HCT116 (cell line): ENCODE results near the gene NAA80. TPM values are rescaled to one million over a fixed set of nuclear protein-coding genes. Genes with fewer than 3 reads are reported as not detected.

Source experiments
- ATAC-seq: fragments of 200-7000 bp; cut with Tn5 transposase; 2 replicates; pipeline ENCODE4 v1.9.1; 2020; ENCODE audit warnings: mild to moderate bottlenecking, moderate library complexity
- BruUV-seq: library from RNA; stranded (reverse); fragments of 400-500 nt; replicated peaks from 2 replicates; lab custom pipeline; 2021; lab: Mats Ljungman, UMichigan
- CTCF ChIA-PET: fragments of 300-600 bp; sonication (Branson Sonifier 250); formaldehyde crosslinking; loops from one replicate; lab custom pipeline; 2021; ENCODE audit warnings: antibody characterized with exemption; lab: Charles Lee
- POLR2A ChIA-PET: fragments of 300-600, 350-600 bp; sonication (Branson Sonifier 250); formaldehyde crosslinking; loops from one replicate; lab custom pipeline; 2021; ENCODE audit warnings: antibody characterized with exemption; lab: Charles Lee
- RAD21 ChIA-PET, 2 experiments: fragments of 300-600 bp; sonication (Branson Sonifier 250); formaldehyde crosslinking; loops; one replicate each; lab custom pipeline; 2023; ENCODE audit warnings: low total read pairs in 2 of 2; ENCODE audit not compliant: uncharacterized antibody in 2 of 2, unreplicated experiment in 2 of 2, low non-redundant PET in 1 of 2; lab: Charles Lee
- DNase-seq: peaks from one replicate; pipeline ENCODE4 v3.0.0-alpha.2; 2010; ENCODE audit warnings: low read depth, low spot score
- H2AFZ ChIP-seq: fragments of 200-600 bp; shearing (Covaris generic), sonication (generic); 2 replicates; pipeline ENCODE4 v1.6.1; 2017; ENCODE audit warnings: low read depth, mixed run types, mixed read lengths, antibody characterized with exemption, low read length; ENCODE audit not compliant: poor library complexity, severe bottlenecking
- H3K27ac ChIP-seq: 2 replicates; pipeline ENCODE4 v1.5.1; 2012; ENCODE audit warnings: low read depth, low read length
- H3K27me3 ChIP-seq: fragments of 200-600 bp; sonication (generic); 2 replicates; pipeline ENCODE4 v1.6.1; 2016; ENCODE audit warnings: mixed run types, low read length, mixed read lengths; ENCODE audit not compliant: insufficient read depth
- H3K36me3 ChIP-seq, 2 experiments: fragments of 200-500 bp in 1 of 2; fragments of 200-600 bp in 1 of 2; sonication (Bioruptor generic) in 1 of 2; sonication (generic) in 1 of 2; 2 replicates each; pipeline versions ENCODE4 v1.5.1 to v1.6.1; 2014 to 2016; ENCODE audit warnings: low read length in 2 of 2, inconsistent platforms in 1 of 2, mixed read lengths in 1 of 2, mixed run types in 1 of 2; ENCODE audit not compliant: insufficient read depth in 2 of 2, control insufficient read depth in 1 of 2
- H3K4me1 ChIP-seq, 2 experiments: fragments of 200-600 bp in 1 of 2; sonication (generic) in 1 of 2; 2 replicates each; pipeline versions ENCODE4 v1.5.1 to v1.6.1; 2012 to 2017; ENCODE audit warnings: low read length in 2 of 2, inconsistent platforms in 1 of 2, mild to moderate bottlenecking in 1 of 2, mixed read lengths in 1 of 2, mixed run types in 1 of 2, moderate library complexity in 1 of 2; ENCODE audit not compliant: insufficient read depth in 2 of 2, control insufficient read depth in 1 of 2
- H3K4me2 ChIP-seq: fragments of 200-600 bp; sonication (generic); 2 replicates; pipeline ENCODE4 v1.6.1; 2017; ENCODE audit warnings: mixed run types, low read length, mixed read lengths
- H3K4me3 ChIP-seq, 2 experiments: fragments of 200-600 bp in 1 of 2; sonication (generic) in 1 of 2; replicated peaks in 1 of 2; 2 replicates each; pipeline ENCODE4 v1.5.1; 2011 to 2016; ENCODE audit warnings: low read length in 2 of 2, control low read depth in 1 of 2, low read depth in 1 of 2, mild to moderate bottlenecking in 1 of 2, mixed read lengths in 1 of 2, mixed run types in 1 of 2
- H3K79me2 ChIP-seq: fragments of 200-600 bp; sonication (generic); 2 replicates; pipeline ENCODE4 v1.6.1; 2017; ENCODE audit warnings: mild to moderate bottlenecking, mixed run types, low read length, moderate library complexity, mixed read lengths; ENCODE audit not compliant: insufficient read depth
- H3K9ac ChIP-seq: fragments of 200-600 bp; sonication (generic); 2 replicates; pipeline ENCODE4 v1.6.1; 2016; ENCODE audit warnings: low read length, mixed read lengths
- H3K9me2 ChIP-seq: fragments of 200-600 bp; sonication (generic), shearing (Covaris generic); 2 replicates; pipeline ENCODE4 v1.6.1; 2017; ENCODE audit warnings: mixed run types, mild to moderate bottlenecking, moderate library complexity; ENCODE audit not compliant: insufficient read depth
- H3K9me3 ChIP-seq, 2 experiments: fragments of 200-500 bp in 1 of 2; fragments of 200-600 bp in 1 of 2; sonication (Bioruptor generic) in 1 of 2; sonication (generic) in 1 of 2; 2 replicates each; pipeline ENCODE4 v1.6.1; 2014 to 2017; ENCODE audit warnings: low read length in 2 of 2, mixed read lengths in 2 of 2, inconsistent platforms in 1 of 2, low read depth in 1 of 2, mild to moderate bottlenecking in 1 of 2, mixed run types in 1 of 2, moderate library complexity in 1 of 2; ENCODE audit not compliant: control insufficient read depth in 1 of 2, insufficient read depth in 1 of 2
- H4K20me1 ChIP-seq: fragments of 200-600 bp; sonication (generic), shearing (Covaris generic); 2 replicates; pipeline ENCODE4 v1.6.1; 2017; ENCODE audit warnings: mixed run types, mild to moderate bottlenecking, moderate library complexity; ENCODE audit not compliant: insufficient read depth
- CBX3 ChIP-seq: IDR thresholded peaks from 2 replicates; pipeline ENCODE4 v1.6.1; 2012; ENCODE audit warnings: low read depth
- CEBPB ChIP-seq: IDR thresholded peaks from 2 replicates; pipeline ENCODE4 v1.6.1; 2012; ENCODE audit warnings: low read depth
- ELF1 ChIP-seq: IDR thresholded peaks from 2 replicates; pipeline ENCODE4 v1.6.1; 2012; ENCODE audit warnings: low read depth, borderline replicate concordance
- FOSL1 ChIP-seq: IDR thresholded peaks from 2 replicates; pipeline ENCODE4 v1.6.1; 2012; ENCODE audit warnings: low read depth
- JUND ChIP-seq: IDR thresholded peaks from 2 replicates; pipeline ENCODE4 v1.6.1; 2012
- POLR2A ChIP-seq: IDR thresholded peaks from 2 replicates; pipeline ENCODE4 v1.7.0; 2011; ENCODE audit warnings: borderline replicate concordance; ENCODE audit not compliant: insufficient read depth, insufficient read length; ENCODE audit errors: extremely low read depth
- POLR2AphosphoS5 ChIP-seq: IDR thresholded peaks from 2 replicates; pipeline ENCODE4 v1.6.1; 2011; ENCODE audit warnings: mild to moderate bottlenecking, low read depth, low read length, moderate library complexity
- SP1 ChIP-seq: IDR thresholded peaks from 2 replicates; pipeline ENCODE4 v1.6.1; 2012; ENCODE audit warnings: low read depth
- intact Hi-C: fragments of 100-400 bp; cut with micrococcal nuclease; formaldehyde crosslinking; loops from 2 replicates; pipeline ENCODE4 v1.10.0; 2022
- total RNA-seq: library from RNA; stranded (reverse); gene quantifications from one replicate; pipeline ENCODE4 v1.2.1, GENCODE V29; 2021; ENCODE audit not compliant: unreplicated experiment
- TF ChIP-seq, protein P1 (sequence below): IDR thresholded peaks from 2 replicates; pipeline ENCODE4 v1.6.1; 2011; ENCODE audit warnings: mild to moderate bottlenecking, low read length, moderate library complexity; ENCODE audit not compliant: insufficient replicate concordance; ENCODE audit errors: extremely low read depth

NAA80 gene
- total RNA-seq, 1 experiment from 2014 or later: 21.3 TPM

DNA sequence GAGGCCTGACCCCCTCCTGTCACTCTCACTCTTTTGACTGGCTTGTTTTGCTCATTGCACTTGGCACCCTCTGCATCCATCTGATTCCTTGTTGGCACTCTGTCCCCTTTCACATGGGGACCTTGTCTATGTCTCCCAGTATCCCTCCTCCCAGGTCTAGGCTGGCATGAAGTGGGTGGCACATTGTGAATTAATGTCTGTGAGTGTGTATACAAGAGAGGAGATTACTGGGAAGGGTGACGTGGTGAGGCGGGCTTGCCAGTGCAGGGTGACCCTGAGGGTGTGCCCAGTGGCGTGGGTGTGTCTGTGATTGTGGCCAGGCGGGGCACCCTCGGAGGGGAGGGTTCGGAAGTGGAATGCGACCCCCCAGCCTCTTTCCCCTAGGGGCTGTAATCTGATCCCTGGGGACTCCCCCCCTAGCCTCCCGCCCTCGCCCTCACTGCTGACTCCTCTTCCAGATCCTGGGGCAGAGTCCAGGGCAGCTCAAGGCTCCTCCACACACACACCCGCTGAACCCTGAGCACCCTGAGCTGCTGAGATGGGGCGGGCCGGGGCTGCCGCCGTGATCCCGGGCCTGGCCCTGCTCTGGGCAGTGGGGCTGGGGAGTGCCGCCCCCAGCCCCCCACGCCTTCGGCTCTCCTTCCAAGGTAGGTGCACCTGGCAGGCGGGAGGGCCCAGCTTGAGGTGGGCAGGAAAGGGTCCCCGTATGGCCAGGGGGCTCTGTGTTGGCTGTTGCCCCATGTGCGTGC is 30.3 kb downstream of the NAA80 start, which contains the start of gene SEMA3B:
TSS of gene SEMA3B (plus strand) at position 445 of the 749 bp plus-strand sequence. CDS start at position 539, 94 bp downstream.
- H3K27ac ChIP-seq: peak within 1 kb of the TSS; percentile 88
- no peaks in the 10 kb centered on the region for H3K9me3 ChIP-seq
- no peaks in the 10 kb centered on the region for H3K9me2 ChIP-seq
- H3K4me3 ChIP-seq: peak within 1 kb of the TSS; percentile 47 to 53
- POLR2A ChIA-PET: interaction anchor here (0.7 kb wide), 1 partner anchor 9 kb away, joined by 3 read pairs; no protein-coding TSS in a partner anchor
- CTCF ChIA-PET: interaction anchor here (0.9 to 3.4 kb wide), 4 partner anchors 9 to 56 kb away, joined by 3 to 27 read pairs (median 8); no protein-coding TSS in a partner anchor
- intact Hi-C loops: loop anchor here (1.0 kb wide), 1 partner anchor 42 kb away; no protein-coding TSS in a partner anchor
- no peaks in the 10 kb centered on the region for H3K36me3 ChIP-seq
- peak within 1 kb of the TSS; percentile 80 for H3K4me2 ChIP-seq
- no peaks in the 10 kb centered on the region for H3K27me3 ChIP-seq
- peak within 1 kb of the TSS; percentile 62 for H3K9ac ChIP-seq
- BruUV-seq: no TSS peak
- peak; percentile 31 for ATAC-seq
- peaks cover 82 to 95% of the 10 kb centered on the region in 2 experiments for H3K4me1 ChIP-seq
- RAD21 ChIA-PET: interaction anchor here (0.8 to 1.5 kb wide), 2 partner anchors 9 to 42 kb away, joined by 3 to 6 read pairs; no protein-coding TSS in a partner anchor
- no peak for DNase-seq
- TF ChIP-seq CEBPB (no peak), POLR2A (peak; percentile 24), SP1 (no peak), POLR2AphosphoS5 (peak; percentile 72; the same call in 1 of the 2 replicates), CBX3 (no peak), ELF1 (no peak)
- H3K79me2 ChIP-seq: no peaks in the 10 kb centered on the region
- no peak within 1 kb of the TSS for H2AFZ ChIP-seq
- no peaks in the 10 kb centered on the region for H4K20me1 ChIP-seq

DNA sequence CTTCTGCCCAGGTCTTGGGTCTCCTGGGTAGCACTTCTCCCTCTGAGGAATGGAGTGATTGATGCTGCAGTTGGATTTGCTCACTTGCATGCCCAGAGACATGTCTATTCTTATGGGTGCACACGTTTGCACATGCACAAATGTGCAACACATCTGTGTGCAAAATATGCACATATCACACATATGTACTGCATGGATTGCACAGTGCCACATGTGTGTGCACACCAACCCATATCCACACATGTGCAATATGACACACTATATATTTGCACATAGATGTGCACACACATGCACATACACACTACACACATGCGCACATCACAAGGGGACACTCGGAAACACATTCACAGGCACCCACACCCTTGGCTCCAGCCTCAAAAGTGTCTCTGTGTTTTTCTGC is 30.9 kb downstream of the NAA80 start:
- no peaks in the 10 kb centered on the region for H3K9me2 ChIP-seq
- no peak for ATAC-seq
- peak overlapping the region; percentile 80 for H3K4me2 ChIP-seq
- H4K20me1 ChIP-seq: no peaks in the 10 kb centered on the region
- peak overlapping the region; percentile 62 for H3K9ac ChIP-seq
- H3K9me3 ChIP-seq: no peaks in the 10 kb centered on the region
- peak overlapping the region; percentile 88 for H3K27ac ChIP-seq
- peaks cover 82 to 95% of the 10 kb centered on the region in 2 experiments for H3K4me1 ChIP-seq
- no peak for TF ChIP-seq JUND
- TF ChIP-seq, protein P1, sequence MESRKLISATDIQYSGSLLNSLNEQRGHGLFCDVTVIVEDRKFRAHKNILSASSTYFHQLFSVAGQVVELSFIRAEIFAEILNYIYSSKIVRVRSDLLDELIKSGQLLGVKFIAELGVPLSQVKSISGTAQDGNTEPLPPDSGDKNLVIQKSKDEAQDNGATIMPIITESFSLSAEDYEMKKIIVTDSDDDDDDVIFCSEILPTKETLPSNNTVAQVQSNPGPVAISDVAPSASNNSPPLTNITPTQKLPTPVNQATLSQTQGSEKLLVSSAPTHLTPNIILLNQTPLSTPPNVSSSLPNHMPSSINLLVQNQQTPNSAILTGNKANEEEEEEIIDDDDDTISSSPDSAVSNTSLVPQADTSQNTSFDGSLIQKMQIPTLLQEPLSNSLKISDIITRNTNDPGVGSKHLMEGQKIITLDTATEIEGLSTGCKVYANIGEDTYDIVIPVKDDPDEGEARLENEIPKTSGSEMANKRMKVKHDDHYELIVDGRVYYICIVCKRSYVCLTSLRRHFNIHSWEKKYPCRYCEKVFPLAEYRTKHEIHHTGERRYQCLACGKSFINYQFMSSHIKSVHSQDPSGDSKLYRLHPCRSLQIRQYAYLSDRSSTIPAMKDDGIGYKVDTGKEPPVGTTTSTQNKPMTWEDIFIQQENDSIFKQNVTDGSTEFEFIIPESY: no peak
- TF ChIP-seq FOSL1: no peak
- H3K27me3 ChIP-seq: no peaks in the 10 kb centered on the region
- ChIA-PET POLR2A (interaction anchor here (1.1 kb wide), 1 partner anchor 33 kb away, joined by 5 read pairs; the partner anchor contains the start of gene GNAI2), CTCF (interaction anchor here (1.6 kb wide), 1 partner anchor 33 kb away, joined by 5 read pairs; the partner anchor contains the start of gene GNAI2), RAD21 (no interaction called here)
- H3K79me2 ChIP-seq: no peaks in the 10 kb centered on the region
- no TSS peak for BruUV-seq
- no peaks in the 10 kb centered on the region for H3K36me3 ChIP-seq
- intact Hi-C loops: loop anchor here (1.0 kb wide), 1 partner anchor 41 kb away; no protein-coding TSS in a partner anchor
- H2AFZ ChIP-seq: no peak overlapping the region
- no peak for DNase-seq
- H3K4me3 ChIP-seq: no peak overlapping the region; a peak in 1 of 4 replicates
